Suprapubic skin (tissue), 4 donors: ENCODE data around the gene TTR. TPM values are rescaled to one million over a fixed set of nuclear protein-coding genes. Genes with fewer than 3 reads are reported as not detected.

Experiments used
- DNase-seq, 2 donors: peaks; one replicate each; pipeline ENCODE4 v3.0.0-alpha.2; 2019; ENCODE audit warnings: low spot score in 2 of 2
- H3K27ac ChIP-seq: fragments of 200-600 bp; sonication (generic); one replicate; pipeline ENCODE4 v1.5.1; 2019
- H3K27me3 ChIP-seq: fragments of 200-600 bp; sonication (generic); one replicate; pipeline ENCODE4 v1.5.1; 2019
- H3K36me3 ChIP-seq: fragments of 200-600 bp; sonication (generic); one replicate; pipeline ENCODE4 v1.5.1; 2019
- H3K4me1 ChIP-seq: fragments of 200-600 bp; sonication (generic); one replicate; pipeline ENCODE4 v1.5.1; 2019
- H3K4me3 ChIP-seq: fragments of 200-600 bp; sonication (generic); one replicate; pipeline ENCODE4 v1.5.1; 2019; ENCODE audit warnings: mild to moderate bottlenecking
- H3K9me3 ChIP-seq: fragments of 200-600 bp; sonication (generic); one replicate; pipeline ENCODE4 v1.5.1; 2019
- EP300 ChIP-seq: sonication (generic); formaldehyde crosslinking; IDR thresholded peaks from one replicate; pipeline ENCODE4 v1.6.1; 2017; ENCODE audit warnings: antibody characterized with exemption
- POLR2A ChIP-seq, 2 donors: fragments of 450-650 bp; IDR thresholded peaks; one replicate each; pipeline ENCODE4 v1.6.1; 2017; ENCODE audit warnings: antibody characterized with exemption in 2 of 2, mild to moderate bottlenecking in 2 of 2, moderate library complexity in 2 of 2
- POLR2AphosphoS5 ChIP-seq, 3 donors: sonication (generic); formaldehyde crosslinking; IDR thresholded peaks; one replicate each; pipeline ENCODE4 v1.6.1; 2017; ENCODE audit warnings: antibody characterized with exemption in 3 of 3
- WGBS: methylation state at CpG from one replicate; pipeline ENCODE4 v1.1.5; 2018; 5-methylcytosine and 5-hydroxymethylcytosine counted together
- total RNA-seq, 4 donors: library from RNA; depleted of rRNA; stranded (reverse); fragments of >200 nt; gene quantifications; one replicate each; pipeline ENCODE4 v1.1.0, GENCODE V29; 2016
- TF ChIP-seq, protein P1 (sequence below), 2 donors: fragments of 200-600 bp in 1 of 2; fragments of 450-650 bp in 1 of 2; sonication (generic) in 1 of 2; IDR thresholded peaks; one replicate each; pipeline ENCODE4 v1.5.1; 2016 to 2019; ENCODE audit warnings: antibody characterized with exemption in 2 of 2, mild to moderate bottlenecking in 1 of 2, moderate library complexity in 1 of 2

The TTR gene
- not detected for total RNA-seq

DNA sequence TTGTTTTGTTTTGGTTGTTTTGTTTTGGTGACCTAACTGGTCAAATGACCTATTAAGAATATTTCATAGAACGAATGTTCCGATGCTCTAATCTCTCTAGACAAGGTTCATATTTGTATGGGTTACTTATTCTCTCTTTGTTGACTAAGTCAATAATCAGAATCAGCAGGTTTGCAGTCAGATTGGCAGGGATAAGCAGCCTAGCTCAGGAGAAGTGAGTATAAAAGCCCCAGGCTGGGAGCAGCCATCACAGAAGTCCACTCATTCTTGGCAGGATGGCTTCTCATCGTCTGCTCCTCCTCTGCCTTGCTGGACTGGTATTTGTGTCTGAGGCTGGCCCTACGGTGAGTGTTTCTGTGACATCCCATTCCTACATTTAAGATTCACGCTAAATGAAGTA is at the start of gene TTR:
TTR (plus strand) TSS at position 250 of the 400 bp plus-strand sequence; CDS start at position 276, 26 bp downstream.
- Histone ChIP-seq H3K27me3 (no peaks in the 10 kb centered on the region), H3K36me3 (no peaks in the 10 kb centered on the region)
- DNase-seq = no peak

DNA sequence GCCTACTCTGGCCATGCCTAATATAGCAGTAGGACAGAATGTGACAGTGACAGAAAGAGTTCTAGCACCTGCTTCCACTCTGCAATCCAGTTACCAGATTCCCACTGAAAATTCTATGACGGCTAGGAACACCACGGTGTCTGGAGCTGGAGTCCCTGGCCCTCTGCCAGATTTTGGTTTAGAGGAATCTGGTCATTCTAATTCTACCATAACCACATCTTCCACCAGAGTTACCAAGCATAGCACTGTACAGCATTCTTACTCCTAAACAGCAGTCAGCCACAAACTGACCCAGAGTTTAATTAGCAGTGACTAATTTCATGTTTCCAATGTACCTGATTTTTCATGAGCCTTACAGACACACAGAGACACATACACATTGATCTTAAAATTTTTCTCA is 45.2 kb upstream of the TTR start:
- Histone ChIP-seq H3K27ac (no peak overlapping the region), H3K9me3 (no peaks in the 10 kb centered on the region), H3K4me1 (no peaks in the 10 kb centered on the region), H3K36me3 (peaks cover 4% of the 10 kb centered on the region), H3K27me3 (no peaks in the 10 kb centered on the region), H3K4me3 (no peak overlapping the region)
- no peak for DNase-seq
- 58% methylated on average over 2 of the region's 2 CpGs for WGBS
- TF ChIP-seq, protein P1, sequence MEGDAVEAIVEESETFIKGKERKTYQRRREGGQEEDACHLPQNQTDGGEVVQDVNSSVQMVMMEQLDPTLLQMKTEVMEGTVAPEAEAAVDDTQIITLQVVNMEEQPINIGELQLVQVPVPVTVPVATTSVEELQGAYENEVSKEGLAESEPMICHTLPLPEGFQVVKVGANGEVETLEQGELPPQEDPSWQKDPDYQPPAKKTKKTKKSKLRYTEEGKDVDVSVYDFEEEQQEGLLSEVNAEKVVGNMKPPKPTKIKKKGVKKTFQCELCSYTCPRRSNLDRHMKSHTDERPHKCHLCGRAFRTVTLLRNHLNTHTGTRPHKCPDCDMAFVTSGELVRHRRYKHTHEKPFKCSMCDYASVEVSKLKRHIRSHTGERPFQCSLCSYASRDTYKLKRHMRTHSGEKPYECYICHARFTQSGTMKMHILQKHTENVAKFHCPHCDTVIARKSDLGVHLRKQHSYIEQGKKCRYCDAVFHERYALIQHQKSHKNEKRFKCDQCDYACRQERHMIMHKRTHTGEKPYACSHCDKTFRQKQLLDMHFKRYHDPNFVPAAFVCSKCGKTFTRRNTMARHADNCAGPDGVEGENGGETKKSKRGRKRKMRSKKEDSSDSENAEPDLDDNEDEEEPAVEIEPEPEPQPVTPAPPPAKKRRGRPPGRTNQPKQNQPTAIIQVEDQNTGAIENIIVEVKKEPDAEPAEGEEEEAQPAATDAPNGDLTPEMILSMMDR (IDR thresholded peaks at IDR 0.05) = no peak
- no peak for TF ChIP-seq POLR2A (IDR thresholded peaks at IDR 0.05)
- TF ChIP-seq EP300 = no peak
- TF ChIP-seq POLR2AphosphoS5 (IDR thresholded peaks at IDR 0.05) = no peak

More for the DNA sequence above, at the start of gene TTR:
- 65% methylated on average over 5 of the region's 5 CpGs for WGBS
- no peak within 1 kb of the TSS for H3K27ac ChIP-seq
- H3K4me3 ChIP-seq = no peak within 1 kb of the TSS
- TF ChIP-seq EP300 = no peak
- TF ChIP-seq, protein P1 (IDR thresholded peaks at IDR 0.05) = no peak
- TF ChIP-seq POLR2A (IDR thresholded peaks at IDR 0.05) = no peak
- no peak for TF ChIP-seq POLR2AphosphoS5 (IDR thresholded peaks at IDR 0.05)
- H3K4me1 ChIP-seq = peaks cover 2% of the 10 kb centered on the region
- H3K9me3 ChIP-seq = no peaks in the 10 kb centered on the region

DNA sequence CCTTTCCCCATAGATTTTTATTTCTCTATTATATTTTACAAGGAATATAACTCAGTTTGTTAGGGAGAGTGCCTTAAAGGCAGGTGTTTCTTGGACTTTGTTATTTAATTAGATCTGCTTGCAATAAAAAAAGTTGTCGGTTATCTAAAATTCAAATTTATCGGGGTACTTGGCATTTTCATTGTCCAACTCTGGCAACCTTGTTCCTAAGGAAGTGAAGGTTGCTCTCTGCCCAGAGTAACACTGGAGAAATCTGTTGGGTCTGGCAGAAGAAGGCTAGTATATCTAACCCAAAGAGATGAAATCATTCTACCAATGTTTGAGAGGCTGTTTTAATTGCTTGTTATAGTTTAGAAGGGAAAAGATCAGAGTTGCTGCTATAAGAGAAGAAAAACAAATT is 42.8 kb upstream of the TTR start:
- WGBS = 90% methylated on average over 2 of the region's 2 CpGs
- TF ChIP-seq POLR2A (IDR thresholded peaks at IDR 0.05) (no peak), POLR2AphosphoS5 (IDR thresholded peaks at IDR 0.05) (no peak), EP300 (no peak)
- TF ChIP-seq, protein P1 (IDR thresholded peaks at IDR 0.05) = no peak
- H3K36me3 ChIP-seq = no peaks in the 10 kb centered on the region
- no peak for DNase-seq
- no peaks in the 10 kb centered on the region for H3K4me1 ChIP-seq
- H3K9me3 ChIP-seq = no peaks in the 10 kb centered on the region
- H3K27ac ChIP-seq = no peak overlapping the region
- H3K27me3 ChIP-seq = no peaks in the 10 kb centered on the region
- H3K4me3 ChIP-seq = no peak overlapping the region

DNA sequence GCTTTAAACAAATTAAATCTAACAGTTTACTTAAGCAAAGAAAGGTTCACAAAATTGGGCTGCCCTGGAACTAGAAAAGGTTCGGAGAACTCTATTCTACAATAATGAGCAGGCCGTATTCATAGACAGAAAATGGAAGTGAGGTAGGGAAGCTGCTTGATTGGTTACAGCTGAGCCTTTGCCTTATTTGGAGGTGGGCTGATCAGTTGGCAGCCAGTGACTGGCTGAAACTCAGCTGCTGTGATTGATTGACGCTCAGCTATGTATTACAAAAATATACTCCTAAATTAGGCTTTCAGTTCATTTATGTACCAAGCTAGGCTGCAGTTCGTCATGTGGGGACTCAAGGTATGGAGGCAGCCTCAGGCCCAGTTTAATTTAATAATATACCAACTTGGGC is 42.3 kb upstream of the TTR start:
- TF ChIP-seq POLR2AphosphoS5 (IDR thresholded peaks at IDR 0.05) (no peak), EP300 (no peak), POLR2A (IDR thresholded peaks at IDR 0.05) (no peak)
- TF ChIP-seq, protein P1 (IDR thresholded peaks at IDR 0.05) = no peak
- DNase-seq = no peak
- Histone ChIP-seq H3K27me3 (no peaks in the 10 kb centered on the region), H3K4me1 (no peaks in the 10 kb centered on the region), H3K4me3 (no peak overlapping the region), H3K36me3 (no peaks in the 10 kb centered on the region), H3K9me3 (no peaks in the 10 kb centered on the region), H3K27ac (no peak overlapping the region)
- WGBS = 91% methylated on average over 4 of the region's 4 CpGs

DNA sequence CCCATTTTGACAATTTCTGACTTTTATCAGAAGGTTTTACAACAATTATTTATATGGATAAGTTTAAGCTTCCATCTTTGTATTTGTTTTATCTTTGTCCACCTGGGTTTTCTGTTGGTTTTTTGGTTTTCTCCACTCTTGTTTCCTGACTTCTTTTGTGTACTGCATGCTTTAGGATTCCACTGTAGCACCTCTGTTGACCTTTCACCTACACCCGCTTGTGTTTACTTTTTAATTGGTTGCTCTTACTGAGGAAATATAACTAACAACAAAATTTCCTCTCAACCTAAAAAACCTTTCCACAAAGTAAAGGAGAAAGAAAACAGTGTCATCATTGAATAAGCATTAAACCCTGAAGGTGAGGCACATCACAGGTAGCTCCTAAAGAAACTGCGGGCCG is 39.8 kb upstream of the TTR start:
- TF ChIP-seq, protein P1 (IDR thresholded peaks at IDR 0.05) = no peak
- 95% methylated on average over 3 of the region's 3 CpGs for WGBS
- no peaks in the 10 kb centered on the region for H3K27me3 ChIP-seq
- no peak for DNase-seq
- no peak overlapping the region for H3K4me3 ChIP-seq
- H3K9me3 ChIP-seq = no peaks in the 10 kb centered on the region
- no peaks in the 10 kb centered on the region for H3K36me3 ChIP-seq
- H3K4me1 ChIP-seq = peaks cover 3% of the 10 kb centered on the region
- H3K27ac ChIP-seq = no peak overlapping the region
